ENCODE results near the gene MTFR1L.

MTFR1L gene

GRCh38 chr1:25843483-25843882, 23.7 kb downstream of the MTFR1L start:
- TF ChIP-seq ZNF274 (IDR thresholded peaks at IDR 0.05; ENCODE audit: low read depth, low read length), result no peak

GRCh38 chr1:25844536-25845337, 25.0 kb downstream of the MTFR1L start:
- no peak for TF ChIP-seq ZNF274 (IDR thresholded peaks at IDR 0.05; ENCODE audit: low read depth, low read length)
- no peak overlapping the region for H3K4me3 ChIP-seq (ENCODE audit: low read length)

More at GRCh38 chr1:25843483-25843882, 23.7 kb downstream of the MTFR1L start:
- H3K4me3 ChIP-seq (ENCODE audit: low read length), result no peak overlapping the region

GRCh38 chr1:25845664-25846063, 25.9 kb downstream of the MTFR1L start:
- no peak for TF ChIP-seq ZNF274 (IDR thresholded peaks at IDR 0.05; ENCODE audit: low read depth, low read length)
- H3K4me3 ChIP-seq (ENCODE audit: low read length), result no peak overlapping the region

- no peak overlapping the region for H3K4me3 ChIP-seq (ENCODE audit: low read length)
- no peak for TF ChIP-seq ZNF274 (IDR thresholded peaks at IDR 0.05; ENCODE audit: low read depth, low read length)
Observed at GRCh38 chr1:25847929-25848328, 28.2 kb downstream of the MTFR1L start.

- TF ChIP-seq ZNF274 (IDR thresholded peaks at IDR 0.05; ENCODE audit: low read depth, low read length), result no peak
- H3K4me3 ChIP-seq (ENCODE audit: low read length), result no peak overlapping the region
Observed at GRCh38 chr1:25848531-25848930, 28.8 kb downstream of the MTFR1L start.

- TF ChIP-seq ZNF274 (IDR thresholded peaks at IDR 0.05; ENCODE audit: low read depth, low read length), result no peak
- H3K4me3 ChIP-seq (ENCODE audit: low read length), result no peak overlapping the region
Observed at GRCh38 chr1:25854554-25854953, 34.8 kb downstream of the MTFR1L start.

- TF ChIP-seq ZNF274 (IDR thresholded peaks at IDR 0.05; ENCODE audit: low read depth, low read length), result no peak
- H3K4me3 ChIP-seq (ENCODE audit: low read length), result no peak overlapping the region
Observed at GRCh38 chr1:25856856-25857255, 37.1 kb downstream of the MTFR1L start.

GRCh38 chr1:25858494-25858893, 38.7 kb downstream of the MTFR1L start:
- H3K4me3 ChIP-seq (ENCODE audit: low read length), result peak overlapping the region; percentile 90
- no peak for TF ChIP-seq ZNF274 (IDR thresholded peaks at IDR 0.05; ENCODE audit: low read depth, low read length)

GRCh38 chr1:25858906-25859789, 39.4 kb downstream of the MTFR1L start, which contains the start of gene AUNIP:
Gene AUNIP, minus strand, starts transcription at chr1:25859457. Its CDS starts 100 bp downstream, at chr1:25859357.
- peak within 1 kb of the TSS; percentile 90 for H3K4me3 ChIP-seq (ENCODE audit: low read length)
- TF ChIP-seq ZNF274 (IDR thresholded peaks at IDR 0.05; ENCODE audit: low read depth, low read length), result no peak

GRCh38 chr1:25861316-25862286, 41.8 kb downstream of the MTFR1L start:
- TF ChIP-seq ZNF274 (IDR thresholded peaks at IDR 0.05; ENCODE audit: low read depth, low read length), result no peak
- H3K4me3 ChIP-seq (ENCODE audit: low read length), result no peak overlapping the region; the same call in 1 of the 2 replicates

- no peak overlapping the region for H3K4me3 ChIP-seq (ENCODE audit: low read length)
- TF ChIP-seq ZNF274 (IDR thresholded peaks at IDR 0.05; ENCODE audit: low read depth, low read length), result no peak
Observed at GRCh38 chr1:25862785-25863485, 43.2 kb downstream of the MTFR1L start.

- H3K4me3 ChIP-seq (ENCODE audit: low read length), result no peak overlapping the region
Observed at GRCh38 chr1:25863486-25864262, 43.9 kb downstream of the MTFR1L start.

More at GRCh38 chr1:25863486-25864262, 43.9 kb downstream of the MTFR1L start:
- TF ChIP-seq ZNF274 (IDR thresholded peaks at IDR 0.05; ENCODE audit: low read depth, low read length), result no peak

All from GM08714 (cell line).